K562 (cell line): ENCODE results near the gene MFSD2B. TPM values are rescaled to one million over a fixed set of nuclear protein-coding genes. Genes with fewer than 3 reads are reported as not detected.

Source experiments
- CHD7 ChIP-seq: fragments of 200-600 bp; sonication (generic); IDR thresholded peaks from one replicate; pipeline ENCODE4 v1.6.1; 2012; ENCODE audit warnings: mild to moderate bottlenecking, low read depth, low read length, inconsistent platforms
- ETV5 ChIP-seq: sonication (generic); formaldehyde crosslinking; IDR thresholded peaks from 2 replicates; pipeline ENCODE4 v1.4.0; 2020; ENCODE audit warnings: low read depth, mild to moderate bottlenecking, missing genetic modification reagents
- GTF2E2 ChIP-seq: fragments of 200-800 bp; sonication (Bioruptor generic); IDR thresholded peaks from 2 replicates; pipeline ENCODE4 v1.6.1; 2016; ENCODE audit warnings: missing genetic modification characterization, missing compliant biosample characterization
- HDGF ChIP-seq: fragments of 450-650 bp; IDR thresholded peaks from 2 replicates; pipeline ENCODE4 v1.6.1; 2016
- NFATC3 ChIP-seq: fragments of 450-650 bp; IDR thresholded peaks from 2 replicates; pipeline ENCODE4 v1.6.1; 2017; ENCODE audit warnings: mild to moderate bottlenecking
- NFIX ChIP-seq: fragments of 250-450 bp; sonication (Bioruptor Pico); IDR thresholded peaks from 2 replicates; pipeline ENCODE4 v1.4.0; 2020; ENCODE audit warnings: low read depth, mild to moderate bottlenecking, moderate library complexity
- PHTF2 ChIP-seq: fragments of 250-450 bp; sonication (Bioruptor Pico); IDR thresholded peaks from 2 replicates; pipeline ENCODE4 v1.5.0; 2021; ENCODE audit warnings: mild to moderate bottlenecking
- PTRF ChIP-seq: fragments of 450-650 bp; IDR thresholded peaks from 2 replicates; pipeline ENCODE4 v1.6.1; 2016; ENCODE audit warnings: mild to moderate bottlenecking, missing genetic modification characterization, missing compliant biosample characterization
- RBM22 ChIP-seq: fragments of 200-400 bp; formaldehyde crosslinking; IDR thresholded peaks from 2 replicates; pipeline ENCODE4 v1.6.1; 2018; ENCODE audit warnings: low read length, low read depth; ENCODE audit not compliant: poor library complexity, severe bottlenecking
- RNF2 ChIP-seq: sonication (generic); IDR thresholded peaks from 2 replicates; pipeline ENCODE4 v1.6.1; 2016
- SIRT6 ChIP-seq: IDR thresholded peaks from one replicate; pipeline ENCODE4 v1.6.1; 2012; ENCODE audit warnings: low read depth, mild to moderate bottlenecking, control low read depth, inconsistent platforms, low read length, moderate library complexity
- SREBF2 ChIP-seq: sonication (generic); formaldehyde crosslinking; IDR thresholded peaks from 2 replicates; pipeline ENCODE4 v1.4.0; 2020; ENCODE audit warnings: mild to moderate bottlenecking, missing genetic modification reagents
- STAT5A ChIP-seq: IDR thresholded peaks from 2 replicates; pipeline ENCODE4 v1.6.1; 2012; ENCODE audit warnings: low read length, inconsistent platforms, borderline replicate concordance
- TAF15 ChIP-seq: fragments of 200-400 bp; formaldehyde crosslinking; IDR thresholded peaks from 2 replicates; pipeline ENCODE4 v1.6.1; 2017; ENCODE audit warnings: mild to moderate bottlenecking, low read depth, low read length, moderate library complexity
- ZFP1 ChIP-seq: fragments of 450-650 bp; formaldehyde crosslinking; IDR thresholded peaks from 2 replicates; pipeline ENCODE4 v1.4.0; 2020; ENCODE audit warnings: mild to moderate bottlenecking, mixed read lengths
- ZFP36 ChIP-seq: fragments of 150-350 bp; IDR thresholded peaks from 2 replicates; pipeline ENCODE4 v1.6.1; 2018; ENCODE audit warnings: low read length, low read depth; ENCODE audit not compliant: partially characterized antibody
- ZKSCAN3 ChIP-seq: fragments of 250-450 bp; sonication (Bioruptor Pico); IDR thresholded peaks from 2 replicates; pipeline ENCODE4 v1.4.0; 2020
- ZNF133 ChIP-seq: fragments of 250-450 bp; sonication (Bioruptor Pico); IDR thresholded peaks from 2 replicates; pipeline ENCODE4 v1.4.0; 2020; ENCODE audit warnings: mild to moderate bottlenecking
- ZNF253 ChIP-seq: fragments of 250-450 bp; sonication (Bioruptor Pico); conservative IDR thresholded peaks from 2 replicates; pipeline ENCODE4 v1.6.1; 2021; ENCODE audit warnings: mild to moderate bottlenecking
- ZNF561 ChIP-seq: fragments of 450-650 bp; formaldehyde crosslinking; conservative IDR thresholded peaks from 2 replicates; pipeline ENCODE4 v1.4.0; 2020; ENCODE audit warnings: mild to moderate bottlenecking, moderate library complexity
- ZZZ3 ChIP-seq: fragments of 450-650 bp; IDR thresholded peaks from 2 replicates; pipeline ENCODE4 v1.6.1; 2016; ENCODE audit warnings: antibody characterized with exemption, mild to moderate bottlenecking, moderate library complexity
- polyA plus RNA-seq, 8 experiments: library from polyadenylated mRNA; depleted of rRNA in 4 of 8; stranded (reverse) in 5 of 8; unstranded in 3 of 8; fragments of >200 nt; fragmentation: Nextera tagmentation in 2 of 8; fragmentation: Illumina TruSeq in 1 of 8; extraction: Ambion mirVana in 2 of 8; extraction: Trizol in 1 of 8; gene quantifications; 2 replicates each; pipeline versions ENCODE4 v1.2.1 to v1.2.3, GENCODE V29; 2011 to 2014; ENCODE audit warnings: inconsistent platforms in 1 of 8, missing spikeins in 1 of 8
- total RNA-seq, 7 experiments: library from RNA; depleted of rRNA in 6 of 7; stranded (reverse); fragments of >200 nt in 6 of 7; fragmentation: Illumina TruSeq in 2 of 7; extraction: Trizol in 2 of 7; gene quantifications; 2 replicates each; pipeline versions ENCODE4 v1.2.1 to v1.2.3, GENCODE V29; 2011 to 2021; ENCODE audit warnings: low replicate concordance in 1 of 7

Gene MFSD2B
- total and polyA plus RNA-seq, 9 of the 15 experiments (the other 6 are each of a cell fraction or from before 2014, with no cell fraction given), result 2.6 to 10.9 (median 6.8) TPM

- TF ChIP-seq CHD7 (no peak), RNF2 (peak; percentile 53; the same call in 1 of the 2 replicates), GTF2E2 (tag) (no peak), SIRT6 (no peak), ETV5 (CRISPR knock-in tag) (no peak), ZZZ3 (no peak), ZKSCAN3 (CRISPR knock-in tag) (no peak), RBM22 (peak; percentile 42), PTRF (tag) (no peak), PHTF2 (no peak), ZFP36 (no peak), NFATC3 (no peak), ZNF133 (no peak), ZNF561 (CRISPR knock-in tag) (no peak), TAF15 (no peak), SREBF2 (CRISPR knock-in tag) (no peak), ZFP1 (CRISPR knock-in tag) (no peak), NFIX (no peak), HDGF (no peak), ZNF253 (CRISPR knock-in tag) (no peak), STAT5A (no peak)
Measured at GRCh38 chr2:24009680-24010476, at the start of gene MFSD2B (continued).
